ENCODE data around the gene ZDHHC11B. TPM values are rescaled to one million over a fixed set of nuclear protein-coding genes. Genes with fewer than 3 reads are reported as not detected.

ZDHHC11B gene
- total RNA-seq, 1 experiment from 2014 or later: 0.40 TPM

DNA sequence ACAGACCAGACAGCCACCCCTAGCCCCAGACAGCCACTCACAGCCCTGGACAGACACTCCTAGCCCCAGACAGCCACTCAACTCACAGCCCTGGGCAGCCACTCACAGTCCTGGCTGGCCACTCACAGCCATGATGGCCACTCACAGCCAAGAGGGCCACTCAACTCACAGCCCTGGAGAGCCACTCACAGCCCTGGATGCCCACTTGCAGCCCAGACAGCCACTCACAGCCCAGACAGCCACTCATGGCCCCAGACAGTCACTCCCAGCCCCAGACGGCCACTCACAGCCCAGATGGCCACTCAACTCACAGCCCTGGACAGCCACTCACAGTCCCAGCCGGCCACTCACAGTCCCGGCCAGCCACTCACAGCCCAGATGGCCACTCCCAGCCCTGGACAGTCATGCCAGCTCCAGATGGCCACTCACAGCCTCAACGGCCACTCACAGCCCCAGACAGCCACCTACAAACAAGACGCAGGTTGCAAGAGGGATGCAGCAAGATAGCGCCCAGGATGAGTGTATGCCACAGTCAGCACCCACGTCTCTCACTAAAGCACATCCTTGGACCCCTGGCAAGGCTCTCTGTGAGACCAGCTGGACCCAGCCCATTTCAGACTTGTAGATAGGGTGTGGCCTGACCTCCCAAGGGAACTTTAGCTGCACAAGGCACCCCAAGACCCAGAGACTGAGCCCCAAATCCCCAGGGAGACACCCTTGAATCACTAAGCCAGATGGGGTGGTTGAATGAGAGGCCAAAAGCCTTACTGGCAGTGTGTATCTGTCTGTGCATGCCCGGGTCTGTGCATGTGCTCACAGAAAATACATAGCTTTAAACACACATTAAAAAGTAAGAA is 22.4 kb downstream of the ZDHHC11B start:
- intact Hi-C loops (cut with micrococcal nuclease): no loop called here
- no peaks in the 10 kb centered on the region for H4K20me1 ChIP-seq (ENCODE audit: low read length)
- no peak overlapping the region for H3K4me2 ChIP-seq (ENCODE audit: low read length)
- DNase-seq: no peak
- H3K27ac ChIP-seq (ENCODE audit: low read length): no peak overlapping the region
- POLR2A ChIA-PET (ENCODE audit: unreplicated experiment): no interaction called here
- H3K79me2 ChIP-seq (ENCODE audit: low read length): no peaks in the 10 kb centered on the region
- no peak overlapping the region for H2AFZ ChIP-seq (ENCODE audit: low read length)
- peaks cover 11% of the 10 kb centered on the region for H3K4me1 ChIP-seq (ENCODE audit: insufficient read depth, low read length)
- H3K9me3 ChIP-seq (ENCODE audit: low read length): no peaks in the 10 kb centered on the region
- H3K9me2 ChIP-seq (replicated peaks; ENCODE audit: low read length): no peaks in the 10 kb centered on the region
- CTCF ChIA-PET: no interaction called here
- BruUV-seq (replicated peaks): no TSS peak
- no peaks in the 10 kb centered on the region for H3K36me3 ChIP-seq (ENCODE audit: low read depth, low read length)
- ATAC-seq: no peak
- H3K27me3 ChIP-seq (ENCODE audit: low read length): no peaks in the 10 kb centered on the region
- H3K4me3 ChIP-seq (ENCODE audit: low read length): no peak overlapping the region
- H3F3A ChIP-seq (ENCODE audit: low read length, unreplicated experiment): no peaks in the 10 kb centered on the region
- H3K9ac ChIP-seq (ENCODE audit: low read length): no peak overlapping the region
- TF ChIP-seq EZH2 (IDR thresholded peaks at IDR 0.05; ENCODE audit: low read length, unreplicated experiment) (no peak), EZH2phosphoT487 (IDR thresholded peaks at IDR 0.05; ENCODE audit: borderline replicate concordance, low read length) (no peak)
- TF ChIP-seq, protein P1, sequence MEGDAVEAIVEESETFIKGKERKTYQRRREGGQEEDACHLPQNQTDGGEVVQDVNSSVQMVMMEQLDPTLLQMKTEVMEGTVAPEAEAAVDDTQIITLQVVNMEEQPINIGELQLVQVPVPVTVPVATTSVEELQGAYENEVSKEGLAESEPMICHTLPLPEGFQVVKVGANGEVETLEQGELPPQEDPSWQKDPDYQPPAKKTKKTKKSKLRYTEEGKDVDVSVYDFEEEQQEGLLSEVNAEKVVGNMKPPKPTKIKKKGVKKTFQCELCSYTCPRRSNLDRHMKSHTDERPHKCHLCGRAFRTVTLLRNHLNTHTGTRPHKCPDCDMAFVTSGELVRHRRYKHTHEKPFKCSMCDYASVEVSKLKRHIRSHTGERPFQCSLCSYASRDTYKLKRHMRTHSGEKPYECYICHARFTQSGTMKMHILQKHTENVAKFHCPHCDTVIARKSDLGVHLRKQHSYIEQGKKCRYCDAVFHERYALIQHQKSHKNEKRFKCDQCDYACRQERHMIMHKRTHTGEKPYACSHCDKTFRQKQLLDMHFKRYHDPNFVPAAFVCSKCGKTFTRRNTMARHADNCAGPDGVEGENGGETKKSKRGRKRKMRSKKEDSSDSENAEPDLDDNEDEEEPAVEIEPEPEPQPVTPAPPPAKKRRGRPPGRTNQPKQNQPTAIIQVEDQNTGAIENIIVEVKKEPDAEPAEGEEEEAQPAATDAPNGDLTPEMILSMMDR (conservative IDR thresholded peaks at IDR 0.05; ENCODE audit: low read depth, low read length): no peak

DNA sequence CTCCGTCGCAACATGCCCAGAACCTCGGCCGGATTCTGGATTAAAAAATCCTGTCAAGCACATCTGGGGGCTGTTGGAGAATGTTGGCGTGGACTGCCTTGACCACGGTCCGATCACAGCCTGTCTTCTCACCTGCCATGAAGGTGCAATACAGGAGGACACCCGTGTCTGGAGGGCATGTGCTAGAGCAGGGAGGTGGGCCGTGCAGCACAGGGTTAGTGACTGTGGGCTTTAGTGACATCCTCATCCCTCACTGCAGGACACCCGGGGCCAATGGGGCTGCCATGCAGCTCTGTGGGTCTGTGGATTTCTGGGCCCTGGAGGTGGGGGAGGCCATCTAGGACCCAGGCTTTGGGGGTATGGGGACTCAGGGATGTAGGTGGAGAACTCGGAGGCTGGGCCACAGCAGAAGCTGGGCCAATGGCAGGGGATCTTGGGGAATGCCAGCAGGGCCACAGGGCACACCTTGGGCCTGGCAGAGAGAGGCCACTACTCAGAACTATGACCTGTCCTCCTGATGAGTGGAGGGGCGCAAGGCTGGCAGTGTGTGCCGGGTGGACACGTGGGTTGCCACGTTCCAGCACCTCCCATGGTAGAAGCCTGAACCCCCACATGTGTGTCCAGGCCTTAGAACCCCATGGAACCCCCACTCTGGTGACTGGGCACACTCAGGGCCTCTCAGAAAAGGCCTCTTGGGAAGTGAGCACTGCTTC is 23.3 kb downstream of the ZDHHC11B start:
- no peak overlapping the region for H3K27ac ChIP-seq (ENCODE audit: low read length)
- H3K4me2 ChIP-seq (ENCODE audit: low read length): no peak overlapping the region
- no peaks in the 10 kb centered on the region for H3K9me2 ChIP-seq (replicated peaks; ENCODE audit: low read length)
- TF ChIP-seq, protein P1 (conservative IDR thresholded peaks at IDR 0.05; ENCODE audit: low read depth, low read length): no peak
- TF ChIP-seq EZH2 (IDR thresholded peaks at IDR 0.05; ENCODE audit: low read length, unreplicated experiment): no peak
- no TSS peak for BruUV-seq (replicated peaks)
- H3F3A ChIP-seq (ENCODE audit: low read length, unreplicated experiment): no peaks in the 10 kb centered on the region
- H3K9ac ChIP-seq (ENCODE audit: low read length): no peak overlapping the region
- no peaks in the 10 kb centered on the region for H3K36me3 ChIP-seq (ENCODE audit: low read depth, low read length)
- DNase-seq: no peak
- H4K20me1 ChIP-seq (ENCODE audit: low read length): no peaks in the 10 kb centered on the region
- intact Hi-C loops (cut with micrococcal nuclease): no loop called here
- ATAC-seq: no peak
- H3K27me3 ChIP-seq (ENCODE audit: low read length): no peaks in the 10 kb centered on the region
- H3K4me1 ChIP-seq (ENCODE audit: insufficient read depth, low read length): peaks cover 11% of the 10 kb centered on the region
- no peaks in the 10 kb centered on the region for H3K79me2 ChIP-seq (ENCODE audit: low read length)
- no peaks in the 10 kb centered on the region for H3K9me3 ChIP-seq (ENCODE audit: low read length)
- ChIA-PET CTCF (no interaction called here), POLR2A (ENCODE audit: unreplicated experiment) (no interaction called here)
- H2AFZ ChIP-seq (ENCODE audit: low read length): no peak overlapping the region
- no peak overlapping the region for H3K4me3 ChIP-seq (ENCODE audit: low read length)
